ENCODE data around the gene VAC14. TPM values are rescaled to one million over a fixed set of nuclear protein-coding genes. Genes with fewer than 3 reads are reported as not detected.
A peak's percentile ranks its signal among the peaks of the same experiment; 100 is the strongest.

VAC14 gene
- polyA plus RNA-seq, 12 donors, result 19.7 to 32.3 (median 24.9) TPM; not detected in 1

DNA sequence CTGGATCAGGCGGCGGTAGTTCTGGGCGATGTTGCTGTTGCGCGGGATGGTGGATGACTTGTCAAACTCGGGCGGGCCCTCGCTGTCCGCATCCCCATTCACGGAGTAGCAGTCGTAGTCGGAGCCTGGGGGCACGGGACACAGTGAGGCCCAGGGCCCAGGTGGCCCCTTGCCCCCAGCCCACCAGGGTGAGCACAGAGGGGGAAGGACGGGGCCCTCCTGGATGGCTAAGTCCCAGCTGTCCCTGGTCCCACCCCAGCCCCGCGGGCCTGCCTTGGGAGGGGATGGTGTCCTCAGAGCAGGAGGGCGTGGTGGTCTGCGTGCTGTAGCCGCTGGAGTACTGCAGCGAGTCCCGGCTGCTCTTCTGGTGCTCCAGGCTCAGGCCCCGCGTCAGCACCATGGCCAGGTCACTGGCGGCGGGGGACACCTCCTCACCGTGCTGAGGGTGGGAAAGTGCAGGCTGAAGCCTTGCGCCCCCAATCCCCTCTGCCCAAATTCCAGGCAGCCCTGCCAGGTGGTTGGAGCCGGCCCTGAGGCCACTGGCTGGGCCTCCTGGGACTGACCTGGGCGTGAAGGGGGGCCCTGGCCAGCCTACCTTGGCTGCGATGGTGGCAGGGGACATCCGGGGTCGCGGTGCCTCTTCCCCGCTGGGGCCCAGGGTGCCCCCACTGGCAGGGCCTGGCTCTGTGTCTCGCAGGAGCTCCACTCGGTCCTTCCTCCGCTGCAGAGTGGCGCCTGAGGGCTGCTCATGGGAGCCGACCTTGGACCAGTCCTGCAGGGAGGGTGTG, 136.4 kb downstream of the VAC14 start:
- DNase-seq, result no peak

DNA sequence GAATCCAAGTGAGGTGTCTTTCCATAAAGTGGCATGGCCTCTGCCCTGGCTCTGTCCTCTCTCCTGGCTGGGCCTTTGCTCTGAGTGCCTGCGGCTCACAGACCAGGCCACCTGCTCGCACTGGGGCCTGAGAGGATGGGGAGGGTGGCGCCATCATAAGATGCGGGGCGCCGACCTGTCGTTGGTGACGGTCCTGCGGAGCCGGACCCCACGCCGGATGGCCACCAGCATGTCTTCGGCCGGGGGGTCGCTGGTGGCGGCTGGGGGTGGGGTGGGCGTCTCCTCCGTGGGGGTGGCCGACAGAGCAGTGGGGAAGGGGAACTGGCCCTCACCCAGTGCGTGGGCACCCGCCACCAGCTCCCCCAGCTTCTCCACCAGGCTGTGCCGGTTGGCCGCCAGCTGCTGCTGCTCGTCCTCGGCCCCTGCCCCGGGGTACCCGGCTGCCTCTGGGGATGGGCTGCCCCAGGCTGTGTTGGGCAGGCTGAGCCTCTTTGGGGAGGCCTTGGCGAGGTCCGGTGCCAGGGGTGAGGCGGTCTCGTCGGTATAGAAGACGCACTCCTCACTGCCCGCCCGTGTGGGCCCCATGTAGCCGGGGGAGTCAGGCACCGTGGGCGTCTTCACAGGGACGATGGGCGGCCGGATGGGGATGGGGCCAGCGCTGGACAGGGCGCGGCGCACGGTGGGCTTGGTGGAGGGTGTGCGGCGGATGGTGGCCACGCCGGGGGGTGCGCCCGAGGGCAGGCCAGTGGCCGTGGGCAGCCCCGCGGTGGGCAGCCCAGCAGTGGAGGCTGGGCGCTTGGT, 137.2 kb downstream of the VAC14 start:
- DNase-seq, result no peak

DNA sequence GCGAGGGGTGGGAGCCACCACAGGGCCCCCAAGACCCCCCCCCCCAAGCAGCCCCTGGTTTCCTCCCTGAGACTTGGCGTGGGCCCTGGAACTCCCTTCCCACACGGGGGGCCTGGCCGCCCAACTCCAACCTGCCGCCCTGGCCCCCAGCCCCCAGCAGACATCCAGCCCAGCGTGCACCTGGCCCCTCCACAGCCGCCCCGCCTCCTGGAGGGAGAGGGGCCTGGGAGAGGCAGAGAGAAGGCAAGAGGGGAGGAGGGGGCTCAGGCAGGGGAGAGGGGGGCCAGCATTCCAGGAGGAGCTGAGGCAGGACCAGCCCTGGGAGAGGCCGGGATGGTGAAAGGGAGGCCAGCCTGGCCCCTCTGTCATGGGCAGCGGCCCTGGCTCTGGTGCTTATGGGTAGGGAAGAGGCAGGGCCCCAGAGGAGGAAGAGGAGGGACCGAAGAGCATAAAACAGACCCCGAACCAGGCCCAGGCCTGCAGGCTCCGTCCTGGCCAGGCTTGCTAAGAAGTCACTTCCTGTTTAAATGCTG, 137.9 kb downstream of the VAC14 start:
- DNase-seq, result no peak

DNA sequence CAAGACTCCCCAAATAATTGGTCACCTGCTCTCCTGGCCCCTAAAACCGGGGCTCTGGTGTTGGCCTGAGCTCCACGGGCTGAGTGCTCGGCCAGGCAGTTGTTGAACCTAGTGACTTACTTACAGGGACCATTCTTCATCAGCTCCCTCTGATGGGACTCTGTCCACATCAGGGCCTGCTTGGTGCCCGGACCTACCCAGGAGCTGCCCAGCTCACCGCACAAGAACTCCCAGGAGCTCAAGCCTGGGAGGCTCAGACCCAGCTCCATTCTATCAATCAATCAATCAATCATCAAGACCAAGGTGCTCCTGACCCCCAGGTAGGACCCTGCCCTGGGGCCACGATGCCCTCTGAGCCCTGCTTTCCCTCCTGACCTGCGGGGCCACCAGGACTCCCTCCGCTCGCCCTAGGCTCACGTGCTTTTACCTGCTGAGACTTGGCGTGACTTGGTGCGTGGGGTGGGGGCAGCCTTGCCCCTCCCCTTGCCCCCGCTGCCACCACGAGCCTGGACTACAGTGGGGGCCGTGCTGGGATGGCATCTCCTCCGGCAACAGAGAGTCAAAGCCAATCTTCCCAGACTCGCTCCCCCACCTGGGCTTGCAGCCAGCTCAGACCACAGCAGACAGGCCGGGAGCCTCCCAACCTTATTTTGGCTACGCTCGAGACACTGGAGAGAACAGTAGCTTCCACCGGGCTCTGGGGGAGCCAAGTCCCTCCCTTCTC, 138.9 kb downstream of the VAC14 start:
- DNase-seq, result no peak

DNA sequence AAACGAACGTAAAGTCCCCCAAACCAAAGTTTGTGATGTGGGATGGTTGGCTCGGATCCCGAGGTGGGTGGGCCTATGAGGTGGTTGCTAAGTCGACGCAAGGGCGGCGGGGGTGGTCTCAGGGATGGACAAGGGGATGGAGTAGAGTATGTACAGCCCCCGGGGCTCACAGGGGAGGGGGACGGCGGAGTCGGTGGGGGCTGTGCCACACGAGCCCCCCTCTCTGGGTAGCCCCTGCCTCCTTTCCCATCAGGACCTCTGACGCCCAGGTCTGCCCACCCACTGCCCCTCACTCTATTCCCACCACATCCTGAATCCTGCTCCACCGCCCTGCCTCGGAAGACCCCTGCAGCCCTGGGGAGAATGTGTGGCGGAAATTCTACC, 139.4 kb downstream of the VAC14 start:
- no peak for DNase-seq

DNA sequence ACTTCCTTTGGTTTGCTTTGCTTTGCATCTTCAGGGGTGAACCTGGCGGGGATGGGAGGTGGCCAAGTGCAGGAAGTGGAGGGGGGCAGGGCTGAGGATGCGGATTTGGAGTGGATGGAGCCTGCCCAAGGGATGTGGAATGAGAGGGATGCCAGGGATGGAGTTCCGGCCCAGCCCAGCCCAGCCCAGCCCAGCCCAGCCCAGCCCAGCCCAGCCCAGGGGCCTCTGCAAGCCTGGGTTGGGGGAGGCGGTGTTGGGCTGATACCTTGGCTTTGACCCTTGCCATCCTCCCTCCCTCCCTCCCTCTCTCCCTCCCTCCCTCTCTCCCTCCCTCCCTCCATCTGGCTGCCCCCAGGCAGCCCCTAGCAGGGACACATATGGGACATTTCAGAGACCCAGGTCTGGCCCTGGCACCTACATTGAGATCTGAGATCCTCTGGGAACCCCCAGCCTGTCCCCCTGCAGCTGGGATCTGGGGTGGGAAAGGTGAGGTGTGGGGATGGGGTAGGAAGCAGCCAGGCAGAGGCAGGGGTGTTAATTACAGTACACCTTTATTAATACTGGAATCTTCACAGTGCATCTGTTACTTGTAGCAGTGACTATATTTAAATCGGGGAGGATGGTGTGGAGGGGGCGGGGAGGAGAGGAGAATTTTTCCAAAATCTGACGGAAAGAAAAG, 140.1 kb downstream of the VAC14 start:
- DNase-seq, result no peak

DNA sequence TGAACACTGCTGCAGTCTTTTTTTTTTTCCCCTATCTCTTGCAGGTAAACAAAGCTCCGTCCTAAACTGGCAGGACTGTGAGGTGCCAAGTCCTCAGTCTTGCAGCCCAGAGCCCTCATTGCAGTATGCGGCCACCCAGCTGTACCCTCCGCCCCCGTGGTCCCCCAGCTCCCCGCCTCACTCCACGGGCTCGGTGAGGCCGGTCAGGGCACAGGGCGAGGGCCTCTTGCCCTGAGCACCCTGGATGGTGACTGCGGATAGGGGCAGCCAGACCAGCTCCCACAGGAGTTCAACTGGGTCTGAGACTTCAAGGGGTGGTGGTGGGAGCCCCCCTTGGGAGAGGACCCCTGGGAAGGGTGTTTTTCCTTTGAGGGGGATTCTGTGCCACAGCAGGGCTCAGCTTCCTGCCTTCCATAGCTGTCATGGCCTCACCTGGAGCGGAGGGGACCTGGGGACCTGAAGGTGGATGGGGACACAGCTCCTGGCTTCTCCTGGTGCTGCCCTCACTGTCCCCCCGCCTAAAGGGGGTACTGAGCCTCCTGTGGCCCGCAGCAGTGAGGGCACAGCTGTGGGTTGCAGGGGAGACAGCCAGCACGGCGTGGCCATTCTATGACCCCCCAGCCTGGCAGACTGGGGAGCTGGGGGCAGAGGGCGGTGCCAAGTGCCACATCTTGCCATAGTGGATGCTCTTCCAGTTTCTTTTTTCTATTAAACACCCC, 140.8 kb downstream of the VAC14 start:
- no peak for DNase-seq

DNA sequence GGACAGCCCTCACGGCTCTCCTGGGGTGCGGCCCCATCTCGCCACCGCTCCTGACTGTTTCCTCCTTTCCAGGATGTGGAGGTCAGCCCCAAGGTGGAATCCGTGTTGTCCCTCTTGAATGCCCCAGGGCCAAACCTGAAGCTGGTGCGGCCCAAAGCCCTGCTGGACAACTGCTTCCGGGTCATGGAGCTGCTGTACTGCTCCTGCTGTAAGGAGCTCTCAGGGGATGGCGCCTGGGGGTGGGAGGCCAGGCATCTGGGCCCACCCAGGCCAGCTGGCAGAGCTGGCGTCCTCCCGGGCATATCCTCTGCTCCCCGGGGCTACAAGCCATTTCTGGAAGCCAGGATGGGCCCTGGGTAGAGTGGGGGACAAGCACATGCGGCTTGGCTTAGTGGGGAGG, 141.4 kb downstream of the VAC14 start:
- no peak for DNase-seq

DNA sequence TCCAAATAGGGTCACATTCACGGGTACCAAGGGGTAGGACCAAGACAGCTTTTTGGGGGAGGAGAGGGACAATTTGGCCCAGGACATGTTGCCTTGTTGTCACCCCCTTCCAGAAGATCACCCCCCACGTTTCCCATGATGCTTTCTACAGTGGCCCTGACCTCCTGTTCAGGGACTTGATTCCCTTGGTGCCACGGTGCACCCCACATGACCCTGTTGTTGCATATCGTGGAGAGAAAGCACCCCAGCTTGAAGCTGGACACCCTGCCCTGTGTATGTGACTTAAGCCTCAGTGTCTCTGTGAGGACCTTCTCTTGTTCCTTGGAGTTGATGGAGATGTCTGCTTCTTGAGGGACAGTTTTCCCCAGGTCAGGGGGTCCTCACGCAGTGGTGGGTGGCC, 142.0 kb downstream of the VAC14 start:
- no peak for DNase-seq

DNA sequence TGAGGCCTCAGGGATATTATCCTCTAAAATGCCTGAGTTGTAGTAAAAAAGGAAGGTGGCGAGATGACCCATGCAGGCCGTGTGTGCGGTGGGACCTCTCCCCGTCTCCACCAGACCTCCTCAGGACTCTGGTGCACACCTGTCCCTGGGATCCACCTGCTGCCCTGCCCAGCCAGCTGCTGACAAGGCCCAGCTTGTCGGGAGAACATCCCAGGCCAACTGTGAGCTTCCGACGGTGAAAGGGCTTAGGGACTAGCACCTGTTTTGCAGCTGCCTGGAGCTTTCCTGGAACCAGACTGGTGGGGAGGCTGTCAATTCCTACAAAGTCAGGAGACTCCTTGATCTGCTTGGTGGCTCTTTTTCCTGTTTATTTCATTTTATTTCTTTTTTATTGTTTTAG, 143.0 kb downstream of the VAC14 start:
- no peak for DNase-seq

DNA sequence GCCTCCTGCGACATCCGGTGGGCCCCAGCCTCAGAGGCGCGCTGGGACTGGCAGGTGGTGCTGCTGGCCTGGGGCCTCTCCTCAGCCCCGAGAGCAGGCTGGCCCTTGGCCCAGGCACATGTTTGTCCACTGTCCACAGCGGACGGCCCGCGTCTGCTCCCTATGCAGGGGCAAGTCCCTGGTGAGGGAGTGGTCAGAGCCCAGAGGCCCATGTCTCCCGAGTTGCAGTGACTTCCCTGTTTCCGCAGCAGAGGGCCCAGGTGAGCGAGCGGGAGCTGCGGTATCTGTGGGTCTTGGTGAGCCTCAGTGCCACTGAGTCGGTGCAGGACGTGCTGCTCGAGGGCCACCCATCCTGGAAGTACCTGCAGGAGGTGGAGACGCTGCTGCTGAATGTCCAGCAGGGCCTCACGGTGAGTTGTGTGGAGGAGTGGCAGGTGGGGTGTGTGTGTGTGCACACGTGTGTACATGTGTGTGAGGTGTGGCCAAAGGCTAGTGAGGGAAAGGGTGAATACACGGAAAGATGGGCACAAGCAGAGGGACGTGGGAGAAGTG, 144.2 kb downstream of the VAC14 start:
- no peak for DNase-seq

DNA sequence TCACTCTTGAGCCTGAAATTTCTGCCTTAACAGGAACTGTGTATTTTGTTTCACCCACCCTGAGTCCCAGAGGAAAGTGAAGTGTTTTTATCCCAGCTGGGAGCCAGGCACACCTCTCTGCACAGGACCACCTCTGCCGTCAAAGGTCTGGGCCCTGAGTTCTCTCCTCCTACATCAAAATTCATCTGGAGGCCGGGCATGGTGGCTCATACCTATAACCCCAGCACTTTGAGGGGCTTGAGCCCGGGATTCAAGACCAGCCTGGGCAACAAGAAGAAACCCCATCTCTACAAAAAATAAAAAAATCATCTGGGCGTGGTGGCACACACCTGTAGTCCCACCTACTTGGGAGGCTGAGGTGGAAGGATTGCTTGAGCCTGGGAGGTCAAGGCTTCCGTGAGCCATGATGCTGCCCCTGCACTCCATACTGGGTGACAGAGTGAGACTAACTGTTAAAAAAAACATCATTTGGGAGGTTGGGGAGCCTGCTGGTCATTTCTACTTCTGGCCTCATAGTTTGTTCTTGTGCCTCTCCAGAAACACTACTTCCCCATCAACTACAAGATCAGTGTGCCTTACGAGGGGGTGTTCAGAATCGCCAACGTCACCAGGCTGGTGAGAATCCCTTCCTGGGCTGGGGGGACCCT, 144.8 kb downstream of the VAC14 start:
- DNase-seq, result no peak

DNA sequence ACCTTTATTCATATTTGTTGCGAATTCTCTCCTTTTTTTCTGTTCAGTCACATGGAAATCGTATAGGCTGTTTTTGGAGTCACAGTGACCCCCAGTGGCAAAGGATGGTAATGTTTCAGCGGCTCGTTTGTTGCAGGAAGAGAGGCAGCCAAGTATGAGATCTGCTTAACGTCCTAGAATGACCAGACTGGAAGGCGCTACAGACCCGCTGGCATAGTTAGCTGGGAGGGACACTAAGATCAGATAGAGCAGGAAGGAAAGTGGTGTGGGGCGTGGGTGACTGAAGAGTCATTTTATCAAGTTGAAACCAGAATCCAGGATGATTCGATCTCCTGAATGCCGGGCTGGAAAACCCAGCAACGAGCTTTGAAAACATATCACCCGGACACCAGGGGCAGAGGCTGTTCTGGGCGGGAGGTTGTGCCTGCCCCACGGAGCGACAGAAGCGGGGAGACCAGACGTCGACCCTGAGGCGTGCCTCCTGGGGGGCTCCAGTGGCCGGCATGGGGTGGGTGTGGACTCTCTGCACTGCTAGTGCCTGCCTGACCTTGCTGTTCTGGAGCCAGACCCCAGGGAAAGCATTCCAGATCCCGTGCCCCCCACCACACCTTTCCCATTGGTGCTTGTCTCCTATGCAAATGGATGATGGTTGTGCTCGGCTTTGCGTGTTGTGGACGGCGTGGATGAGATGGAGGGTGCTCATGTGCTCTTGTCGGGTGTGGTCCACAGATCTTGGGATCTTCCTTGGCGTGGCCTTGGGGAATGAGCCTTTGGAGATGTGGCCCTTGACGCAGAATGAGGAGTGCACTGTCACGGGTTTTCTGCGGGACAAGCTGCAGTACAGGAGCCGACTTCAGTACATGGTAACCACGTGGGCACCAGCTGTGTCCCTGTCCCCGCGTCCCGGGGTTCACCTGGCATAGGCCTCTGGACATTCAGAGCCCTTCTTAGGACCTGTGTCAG, 146.9 kb downstream of the VAC14 start:
- DNase-seq, result peak; percentile 92

DNA sequence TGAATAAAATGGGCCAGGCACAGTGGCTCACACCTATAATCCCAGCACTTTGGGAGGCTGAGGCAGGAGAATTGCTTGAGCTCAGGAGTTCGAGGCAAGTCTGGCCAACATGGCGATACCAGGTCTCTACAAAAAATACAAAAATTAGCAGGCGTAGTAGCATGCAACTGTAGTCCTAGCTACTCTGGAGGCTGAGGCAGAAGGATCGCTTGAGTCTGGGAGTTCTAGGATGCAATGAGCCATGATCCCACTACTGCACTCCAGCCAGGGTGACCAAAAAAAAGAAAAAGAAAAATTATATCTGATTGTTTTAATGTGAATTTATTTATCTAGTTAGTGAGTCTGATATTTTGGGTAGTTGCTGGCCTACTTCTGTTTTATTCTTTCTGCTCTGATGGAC, 147.6 kb downstream of the VAC14 start:
- no peak for DNase-seq

DNA sequence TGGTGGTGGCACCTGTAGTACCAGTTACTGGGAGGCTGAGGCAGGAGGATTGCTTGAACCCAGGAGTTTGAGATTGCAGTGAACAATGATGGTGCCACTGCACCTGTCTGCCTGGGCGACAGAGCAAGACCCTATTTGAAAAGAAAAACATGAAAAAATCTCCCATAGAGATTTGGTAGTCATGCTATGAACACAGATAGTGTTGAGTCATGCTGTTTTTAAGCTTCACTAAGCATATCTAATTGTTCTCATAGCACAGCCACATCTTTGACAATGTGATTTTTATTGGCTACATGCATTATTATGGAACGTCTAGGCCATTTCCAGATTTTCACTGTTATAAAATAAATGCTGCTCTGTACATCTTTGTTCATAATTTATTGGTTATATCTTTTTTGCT, 148.6 kb downstream of the VAC14 start:
- no peak for DNase-seq

DNA sequence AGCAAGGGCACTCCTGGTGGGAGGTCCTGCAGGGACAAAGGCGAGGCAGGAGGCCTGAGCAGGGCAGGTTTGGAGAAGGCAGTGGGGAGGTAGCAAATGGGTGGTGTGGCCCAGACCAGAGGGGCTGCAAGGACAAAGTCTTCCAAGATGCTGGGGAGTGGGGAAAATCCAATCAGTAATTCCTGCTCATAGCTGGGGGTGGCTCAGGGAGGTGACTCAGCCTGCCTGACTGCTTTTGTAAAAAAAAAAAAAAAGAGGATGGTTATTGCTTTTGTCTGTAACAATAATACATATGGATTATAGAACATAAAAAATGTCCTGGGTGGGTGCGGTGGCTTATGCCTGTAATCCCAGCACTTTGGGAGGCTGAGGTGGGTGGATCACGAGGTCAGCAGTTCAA, 149.4 kb downstream of the VAC14 start:
- DNase-seq, result no peak

DNA sequence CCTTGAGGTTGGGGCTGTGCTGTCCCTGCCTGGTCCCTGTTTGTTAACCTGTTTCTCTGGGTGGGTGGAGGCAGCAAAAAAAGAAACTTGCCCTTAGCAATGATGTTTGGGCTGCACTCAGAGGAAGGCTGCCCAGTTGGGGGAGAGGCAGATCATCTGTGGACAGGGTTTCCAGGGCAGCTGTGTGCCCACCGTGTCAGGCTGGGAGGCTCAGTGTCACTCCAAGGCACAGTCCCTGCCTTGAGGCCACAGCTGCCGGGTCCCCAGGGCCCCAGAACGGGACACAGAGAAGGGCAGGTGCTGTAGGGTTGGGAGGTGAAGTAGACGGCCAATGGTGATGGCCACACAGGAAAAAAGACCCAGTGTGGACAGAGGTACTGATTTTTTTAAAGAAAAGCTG, 150.7 kb downstream of the VAC14 start:
- DNase-seq, result no peak

DNA sequence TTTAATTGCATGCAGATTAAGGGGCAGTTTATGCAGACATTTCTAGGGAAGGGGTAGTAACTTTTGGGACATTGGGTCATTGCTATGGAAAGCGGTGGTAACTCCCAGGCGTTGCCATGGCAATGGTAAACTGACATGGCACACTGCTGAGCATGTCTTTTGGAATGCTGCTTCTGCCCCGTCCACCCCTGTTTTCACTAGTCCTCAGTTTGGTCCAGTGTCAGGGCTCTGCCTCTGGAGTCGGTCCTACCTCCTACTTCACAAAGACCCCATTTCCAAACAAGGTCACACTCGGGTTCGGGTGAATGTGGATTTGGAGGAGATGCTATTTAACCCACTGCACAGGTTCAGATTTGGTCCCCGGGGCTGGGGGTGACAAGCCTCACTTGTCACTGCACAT, 151.7 kb downstream of the VAC14 start:
- no peak for DNase-seq

DNA sequence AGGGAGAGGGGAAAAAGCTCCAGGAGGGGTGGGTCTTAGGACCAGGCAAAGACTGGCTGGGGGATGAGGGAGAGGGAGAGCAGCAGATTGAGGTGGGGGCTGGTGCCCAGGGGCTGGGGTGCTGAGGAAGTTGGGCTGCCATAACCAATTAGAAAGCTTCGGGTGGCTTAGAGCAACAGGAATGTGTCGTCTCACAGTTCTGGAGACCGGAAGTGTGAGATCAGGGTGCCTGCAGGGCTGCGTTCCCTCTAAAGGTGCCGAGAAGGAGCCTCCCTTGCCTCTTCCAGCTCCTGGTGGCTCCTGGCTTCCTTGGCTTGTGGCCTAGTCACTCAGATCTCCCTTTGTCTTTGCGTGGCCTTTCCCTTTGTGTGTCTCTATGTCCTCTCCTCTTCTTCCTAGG, 152.4 kb downstream of the VAC14 start:
- DNase-seq, result no peak
